ENCODE data around the gene NEUROD4. TPM values are rescaled to one million over a fixed set of nuclear protein-coding genes. Genes with fewer than 3 reads are reported as not detected.

NEUROD4 gene
- total RNA-seq, 2 experiments from 2014 or later: not detected

GRCh38 chr12:55058776-55059175, 39.0 kb downstream of the NEUROD4 start:
- H3K9me3 Mint-ChIP-seq (ENCODE audit: low read depth): no peaks in the 10 kb centered on the region
- CTCF ChIA-PET: interaction anchor here (1.1 to 1.5 kb wide), 5 partner anchors 15 to 366 kb away, joined by 3 read pairs; no protein-coding TSS in a partner anchor
- H3K4me1 Mint-ChIP-seq: peaks cover 10% of the 10 kb centered on the region
- no peaks in the 10 kb centered on the region for H3K36me3 Mint-ChIP-seq (ENCODE audit: low read depth)
- intact Hi-C loops (cut with DNase I, micrococcal nuclease): no loop called here
- POLR2A ChIA-PET: no interaction called here
- H3K27me3 Mint-ChIP-seq: peaks cover 3% of the 10 kb centered on the region
- ATAC-seq: no peak
- H3K4me3 Mint-ChIP-seq: no peak overlapping the region
- DNase-seq: no peak
- no peak overlapping the region for H3K27ac Mint-ChIP-seq

GRCh38 chr12:55060470-55060869, 40.7 kb downstream of the NEUROD4 start:
- H3K4me3 Mint-ChIP-seq: no peak overlapping the region
- H3K4me1 Mint-ChIP-seq: peaks cover 10% of the 10 kb centered on the region
- no peak overlapping the region for H3K27ac Mint-ChIP-seq
- no peaks in the 10 kb centered on the region for H3K36me3 Mint-ChIP-seq (ENCODE audit: low read depth)
- H3K9me3 Mint-ChIP-seq (ENCODE audit: low read depth): no peaks in the 10 kb centered on the region
- CTCF ChIA-PET: no interaction called here
- peak; percentile 100 for ATAC-seq
- H3K27me3 Mint-ChIP-seq: peaks cover 7% of the 10 kb centered on the region
- intact Hi-C loops (cut with DNase I, micrococcal nuclease): no loop called here
- DNase-seq: peak; percentile 70
- POLR2A ChIA-PET: no interaction called here

- peaks cover 7% of the 10 kb centered on the region for H3K27me3 Mint-ChIP-seq
- intact Hi-C loops (cut with DNase I, micrococcal nuclease): no loop called here
- ATAC-seq: no peak
- peaks cover 10% of the 10 kb centered on the region for H3K4me1 Mint-ChIP-seq
- no peaks in the 10 kb centered on the region for H3K9me3 Mint-ChIP-seq (ENCODE audit: low read depth)
- no peaks in the 10 kb centered on the region for H3K36me3 Mint-ChIP-seq (ENCODE audit: low read depth)
- CTCF ChIA-PET: interaction anchor here (1.0 kb wide), 1 partner anchor 10 kb away, joined by 3 read pairs; no protein-coding TSS in a partner anchor
- no peak for DNase-seq
- no peak overlapping the region for H3K4me3 Mint-ChIP-seq
- POLR2A ChIA-PET: no interaction called here
- H3K27ac Mint-ChIP-seq: no peak overlapping the region
These were observed 41.2 kb downstream of the NEUROD4 start for GRCh38 chr12:55061024-55061423.

GRCh38 chr12:55063291-55063690, 43.5 kb downstream of the NEUROD4 start:
- peaks cover 4% of the 10 kb centered on the region for H3K27me3 Mint-ChIP-seq
- no peaks in the 10 kb centered on the region for H3K36me3 Mint-ChIP-seq (ENCODE audit: low read depth)
- ChIA-PET POLR2A (no interaction called here), CTCF (interaction anchor here (0.6 to 2.0 kb wide), 4 partner anchors 9 to 393 kb away, joined by 3 to 11 read pairs (median 4); no protein-coding TSS in a partner anchor)
- peaks cover 10% of the 10 kb centered on the region for H3K4me1 Mint-ChIP-seq
- H3K4me3 Mint-ChIP-seq: no peak overlapping the region
- DNase-seq: no peak
- no peaks in the 10 kb centered on the region for H3K9me3 Mint-ChIP-seq (ENCODE audit: low read depth)
- ATAC-seq: no peak
- intact Hi-C loops (cut with DNase I, micrococcal nuclease): no loop called here
- H3K27ac Mint-ChIP-seq: no peak overlapping the region

GRCh38 chr12:55065535-55065934, 45.8 kb downstream of the NEUROD4 start:
- H3K4me3 Mint-ChIP-seq: no peak overlapping the region
- H3K27ac Mint-ChIP-seq: no peak overlapping the region
- no peaks in the 10 kb centered on the region for H3K36me3 Mint-ChIP-seq (ENCODE audit: low read depth)
- ATAC-seq (no peak), DNase-seq (no peak)
- POLR2A ChIA-PET: no interaction called here
- no peaks in the 10 kb centered on the region for H3K9me3 Mint-ChIP-seq (ENCODE audit: low read depth)
- peaks cover 4% of the 10 kb centered on the region for H3K27me3 Mint-ChIP-seq
- intact Hi-C loops (cut with DNase I, micrococcal nuclease): no loop called here
- CTCF ChIA-PET: interaction anchor here (0.7 to 2.3 kb wide), 6 partner anchors 9 to 210 kb away, joined by 3 to 11 read pairs (median 6); no protein-coding TSS in a partner anchor
- H3K4me1 Mint-ChIP-seq: peaks cover 5% of the 10 kb centered on the region

- no peaks in the 10 kb centered on the region for H3K4me1 Mint-ChIP-seq
- H3K27ac Mint-ChIP-seq: no peak overlapping the region
- ChIA-PET CTCF (interaction anchor here (0.7 to 14.3 kb wide), 25 partner anchors 10 to 488 kb away, joined by 3 to 463 read pairs (median 5); partner anchors contain the start of gene MUCL1), POLR2A (no interaction called here)
- no peaks in the 10 kb centered on the region for H3K9me3 Mint-ChIP-seq (ENCODE audit: low read depth)
- no peak overlapping the region for H3K4me3 Mint-ChIP-seq
- no peaks in the 10 kb centered on the region for H3K36me3 Mint-ChIP-seq (ENCODE audit: low read depth)
- no peak for ATAC-seq
- intact Hi-C loops (cut with DNase I, micrococcal nuclease): loop anchor here in 1 of 2 experiments (1.0 kb wide), 2 partner anchors 74 to 213 kb away; partner anchors contain the start of gene MUCL1
- peaks cover 4% of the 10 kb centered on the region for H3K27me3 Mint-ChIP-seq
- no peak for DNase-seq
These were observed 47.9 kb downstream of the NEUROD4 start for GRCh38 chr12:55067701-55068100.

GRCh38 chr12:55068416-55069010, 48.7 kb downstream of the NEUROD4 start:
- DNase-seq: peak; percentile 34
- intact Hi-C loops (cut with DNase I, micrococcal nuclease): loop anchor here in 1 of 2 experiments (1.0 kb wide), 2 partner anchors 75 to 214 kb away; partner anchors contain the start of gene MUCL1
- H3K4me1 Mint-ChIP-seq: no peaks in the 10 kb centered on the region
- CTCF ChIA-PET: interaction anchor here (0.6 to 14.3 kb wide), 24 partner anchors 9 to 764 kb away, joined by 3 to 463 read pairs (median 5); partner anchors contain the start of gene NEUROD4
- H3K4me3 Mint-ChIP-seq: no peak overlapping the region
- peak; percentile 63 for ATAC-seq
- H3K27ac Mint-ChIP-seq: no peak overlapping the region
- H3K36me3 Mint-ChIP-seq (ENCODE audit: low read depth): no peaks in the 10 kb centered on the region
- H3K9me3 Mint-ChIP-seq (ENCODE audit: low read depth): no peaks in the 10 kb centered on the region
- POLR2A ChIA-PET: interaction anchor here (0.9 kb wide), 1 partner anchor 75 kb away, joined by 5 read pairs; no protein-coding TSS in a partner anchor
- H3K27me3 Mint-ChIP-seq: peaks cover 4% of the 10 kb centered on the region

- peaks cover 16% of the 10 kb centered on the region for H3K27me3 Mint-ChIP-seq
- no peaks in the 10 kb centered on the region for H3K9me3 Mint-ChIP-seq (ENCODE audit: low read depth)
- ATAC-seq (peak; percentile 92), DNase-seq (peak; percentile 89)
- CTCF ChIA-PET: interaction anchor here (0.6 to 14.3 kb wide), 53 partner anchors 9 to 492 kb away, joined by 3 to 463 read pairs (median 6); partner anchors contain the start of genes MUCL1 and TESPA1
- POLR2A ChIA-PET: interaction anchor here (0.9 kb wide), 2 partner anchors 79 to 323 kb away, joined by 4 to 5 read pairs; no protein-coding TSS in a partner anchor
- no peaks in the 10 kb centered on the region for H3K4me1 Mint-ChIP-seq
- H3K4me3 Mint-ChIP-seq: no peak overlapping the region
- H3K27ac Mint-ChIP-seq: no peak overlapping the region
- intact Hi-C loops (cut with DNase I, micrococcal nuclease): loop anchor here (1.0 to 2.0 kb wide), 6 partner anchors 71 to 469 kb away; partner anchors contain the start of gene MUCL1 (in 1 of the 2)
- H3K36me3 Mint-ChIP-seq (ENCODE audit: low read depth): no peaks in the 10 kb centered on the region
These were observed 52.3 kb downstream of the NEUROD4 start for GRCh38 chr12:55072083-55072482.

GRCh38 chr12:55073043-55074022, 53.6 kb downstream of the NEUROD4 start:
- no peak overlapping the region for H3K4me3 Mint-ChIP-seq
- no peaks in the 10 kb centered on the region for H3K9me3 Mint-ChIP-seq (ENCODE audit: low read depth)
- ChIA-PET CTCF (interaction anchor here (0.6 to 14.3 kb wide), 30 partner anchors 8 to 414 kb away, joined by 3 to 463 read pairs (median 7); partner anchors contain the start of genes MUCL1 and TESPA1), POLR2A (no interaction called here)
- peaks cover 20% of the 10 kb centered on the region for H3K27me3 Mint-ChIP-seq
- peak; percentile 61 for ATAC-seq
- no peak overlapping the region for H3K27ac Mint-ChIP-seq
- peaks cover 4% of the 10 kb centered on the region for H3K4me1 Mint-ChIP-seq
- intact Hi-C loops (cut with DNase I, micrococcal nuclease): loop anchor here (1.0 to 2.0 kb wide), 7 partner anchors 69 to 471 kb away; partner anchors contain the start of gene MUCL1 (in 1 of the 2)
- H3K36me3 Mint-ChIP-seq (ENCODE audit: low read depth): no peaks in the 10 kb centered on the region
- DNase-seq: peak; percentile 89

- Mint-ChIP-seq H3K4me3 (no peak overlapping the region), H3K9me3 (ENCODE audit: low read depth) (no peaks in the 10 kb centered on the region), H3K4me1 (peaks cover 5% of the 10 kb centered on the region), H3K27ac (no peak overlapping the region), H3K36me3 (ENCODE audit: low read depth) (no peaks in the 10 kb centered on the region), H3K27me3 (peaks cover 33% of the 10 kb centered on the region)
- intact Hi-C loops (cut with DNase I, micrococcal nuclease): no loop called here
- ChIA-PET CTCF (interaction anchor here (1.1 to 14.3 kb wide), 10 partner anchors 10 to 381 kb away, joined by 3 to 463 read pairs (median 4); no protein-coding TSS in a partner anchor), POLR2A (no interaction called here)
- ATAC-seq (no peak), DNase-seq (no peak)
These were observed 55.0 kb downstream of the NEUROD4 start for GRCh38 chr12:55074806-55075205.

Measured in activated CD4-positive, alpha-beta T cell treated with anti-CD3 and anti-CD28 coated beads for 36 hours (primary cell).